T-cell (primary cell): ENCODE results near the gene SAMD5. TPM values are rescaled to one million over a fixed set of nuclear protein-coding genes. Genes with fewer than 3 reads are reported as not detected.

Experiments
- ATAC-seq, 4 experiments: fragments of 200-7000 bp in 3 of 4; fragments of 150-1000 bp in 1 of 4; cut with Tn5 transposase; replicated peaks in 1 of 4; 1 replicate in 3 of 4; 2 replicates in 1 of 4; pipeline ENCODE4 v1.10.0; 2021; ENCODE audit warnings: moderate library complexity in 3 of 4, mild to moderate bottlenecking in 2 of 4, moderate number of reproducible peaks in 1 of 4
- CTCF ChIA-PET, 2 donors: fragments of 300-600 bp; sonication (Branson Sonifier 250); formaldehyde crosslinking; loops; one replicate each; lab custom pipeline; 2022; ENCODE audit warnings: antibody characterized with exemption in 2 of 2; lab: Charles Lee
- POLR2A ChIA-PET, 2 donors: fragments of 300-600 bp; sonication (Branson Sonifier 250); formaldehyde crosslinking; loops; one replicate each; lab custom pipeline; 2022; ENCODE audit warnings: antibody characterized with exemption in 2 of 2; lab: Charles Lee
- DNase-seq, 35 experiments: peaks; one replicate each; pipeline versions ENCODE4 v3.0.0 to v3.0.0-alpha.2; 2013 to 2023
- H3K27ac ChIP-seq: one replicate; pipeline ENCODE4 v1.5.1; 2013; ENCODE audit warnings: low read length
- H3K27me3 ChIP-seq, 2 experiments: replicated peaks in 1 of 2; 1 replicate in 1 of 2; 2 replicates in 1 of 2; pipeline versions ENCODE4 v1.6.1 to v1.7.0; 2013; ENCODE audit warnings: low read length in 1 of 2, mixed read lengths in 1 of 2; ENCODE audit not compliant: control insufficient read depth in 2 of 2, insufficient read depth in 2 of 2; ENCODE audit errors: extremely low read depth in 1 of 2
- H3K36me3 ChIP-seq, 2 donors: 1 replicate in 1 of 2; 2 replicates in 1 of 2; pipeline versions ENCODE4 v1.6.1 to v1.7.0; 2013; ENCODE audit warnings: low read length in 1 of 2; ENCODE audit not compliant: control insufficient read depth in 2 of 2, insufficient read depth in 1 of 2; ENCODE audit errors: extremely low read depth in 1 of 2
- H3K4me1 ChIP-seq, 2 experiments: 1 replicate in 1 of 2; 2 replicates in 1 of 2; pipeline versions ENCODE4 v1.6.1 to v1.7.0; 2013; ENCODE audit warnings: low read length in 2 of 2, mixed read lengths in 1 of 2; ENCODE audit not compliant: insufficient read depth in 2 of 2, control insufficient read depth in 1 of 2; ENCODE audit errors: extremely low read depth in 1 of 2
- H3K4me3 ChIP-seq, 2 donors: 1 replicate in 1 of 2; 2 replicates in 1 of 2; pipeline versions ENCODE4 v1.5.1 to v1.7.0; 2013; ENCODE audit warnings: mild to moderate bottlenecking in 2 of 2, low read length in 1 of 2, moderate library complexity in 1 of 2; ENCODE audit not compliant: control insufficient read depth in 1 of 2; ENCODE audit errors: extremely low read depth in 1 of 2
- H3K9me3 ChIP-seq: 2 replicates; pipeline ENCODE4 v1.7.0; 2013
- H3K27ac Mint-ChIP-seq, 2 donors: one replicate each; pipeline ENCODE4 v1.8.0; 2020 to 2021; ENCODE audit warnings: mild to moderate bottlenecking in 2 of 2, mixed read lengths in 2 of 2
- H3K27me3 Mint-ChIP-seq, 2 donors: one replicate each; pipeline ENCODE4 v1.8.0; 2021 to 2022; ENCODE audit warnings: mixed read lengths in 2 of 2
- H3K36me3 Mint-ChIP-seq: one replicate; pipeline ENCODE4 v1.8.0; 2021; ENCODE audit warnings: mixed read lengths
- H3K4me1 Mint-ChIP-seq, 3 donors: one replicate each; pipeline ENCODE4 v1.8.0; 2020 to 2022; ENCODE audit warnings: mixed read lengths in 3 of 3, mild to moderate bottlenecking in 1 of 3
- H3K4me3 Mint-ChIP-seq, 3 donors: one replicate each; pipeline ENCODE4 v1.8.0; 2020 to 2022; ENCODE audit warnings: mild to moderate bottlenecking in 3 of 3, mixed read lengths in 3 of 3, moderate library complexity in 3 of 3
- H3K9me3 Mint-ChIP-seq, 3 donors: one replicate each; pipeline ENCODE4 v1.8.0; 2020 to 2022; ENCODE audit warnings: mixed read lengths in 3 of 3
- WGBS: methylation state at CpG from one replicate; pipeline ENCODE4 v1.1.5; 2013; ENCODE audit warnings: missing lambda C conversion rate; ENCODE audit not compliant: insufficient coverage; 5-methylcytosine and 5-hydroxymethylcytosine counted together
- total RNA-seq, 35 experiments: library from RNA in 6 of 35; stranded (reverse) in 6 of 35; fragments of 120-200 nt in 1 of 35; gene quantifications; one replicate each; pipeline versions ENCODE4 v1.2.1 to v1.2.4 and lab custom pipeline; 2013 to 2026

SAMD5 gene
- total RNA-seq, 5 donors from 2014 or later (not counting 1 experiment from before 2014, with no cell fraction given) = not detected

- DNase-seq (no peak), ATAC-seq (no peak)
- Mint-ChIP-seq H3K27ac (no peak overlapping the region), H3K4me3 (no peak overlapping the region), H3K4me1 (no peaks in the 10 kb centered on the region), H3K9me3 (no peaks in the 10 kb centered on the region), H3K36me3 (no peaks in the 10 kb centered on the region), H3K27me3 (no peaks in the 10 kb centered on the region)
- H3K36me3 ChIP-seq = no peaks in the 10 kb centered on the region
- no peak overlapping the region for H3K27ac ChIP-seq
- POLR2A ChIA-PET = no interaction called here
- 86% methylated on average over 5 of the region's 7 CpGs for WGBS
- H3K4me3 ChIP-seq = no peak overlapping the region
- no peaks in the 10 kb centered on the region for H3K9me3 ChIP-seq
- no peaks in the 10 kb centered on the region for H3K4me1 ChIP-seq
- H3K27me3 ChIP-seq = peaks cover 0 to 2% of the 10 kb centered on the region in 2 experiments
- CTCF ChIA-PET = no interaction called here
These were observed 50.5 kb downstream of the SAMD5 start for GRCh38 chr6:147559006-147559405.

GRCh38 chr6:147560670-147561069 lies 52.2 kb downstream of the SAMD5 start:
- Mint-ChIP-seq H3K27me3 (peaks cover 3 to 4% of the 10 kb centered on the region in 2 donors), H3K27ac (no peak overlapping the region), H3K4me3 (no peak overlapping the region), H3K36me3 (no peaks in the 10 kb centered on the region), H3K4me1 (no peaks in the 10 kb centered on the region), H3K9me3 (no peaks in the 10 kb centered on the region)
- H3K36me3 ChIP-seq = no peaks in the 10 kb centered on the region
- no peak overlapping the region for H3K4me3 ChIP-seq
- POLR2A ChIA-PET = no interaction called here
- no peak for ATAC-seq
- H3K4me1 ChIP-seq = no peaks in the 10 kb centered on the region
- CTCF ChIA-PET = no interaction called here
- H3K27ac ChIP-seq = no peak overlapping the region
- no peak for DNase-seq
- H3K27me3 ChIP-seq = peaks cover 0 to 5% of the 10 kb centered on the region in 2 experiments
- no peaks in the 10 kb centered on the region for H3K9me3 ChIP-seq

GRCh38 chr6:147561726-147562125 lies 53.2 kb downstream of the SAMD5 start:
- DNase-seq (no peak), ATAC-seq (no peak)
- ChIA-PET POLR2A (no interaction called here), CTCF (no interaction called here)
- Histone ChIP-seq H3K4me1 (no peaks in the 10 kb centered on the region), H3K9me3 (no peaks in the 10 kb centered on the region), H3K4me3 (no peak overlapping the region), H3K27ac (no peak overlapping the region), H3K36me3 (no peaks in the 10 kb centered on the region), H3K27me3 (peaks cover 0 to 5% of the 10 kb centered on the region in 2 experiments)
- 89% methylated on average over 4 of the region's 6 CpGs for WGBS
- H3K36me3 Mint-ChIP-seq = no peaks in the 10 kb centered on the region
- H3K27ac Mint-ChIP-seq = no peak overlapping the region
- no peaks in the 10 kb centered on the region for H3K9me3 Mint-ChIP-seq
- H3K4me3 Mint-ChIP-seq = no peak overlapping the region
- H3K27me3 Mint-ChIP-seq = peaks cover 3 to 4% of the 10 kb centered on the region in 2 donors
- H3K4me1 Mint-ChIP-seq = no peaks in the 10 kb centered on the region

- no CpG with 5 or more reads among the region's 2 CpGs for WGBS
- Mint-ChIP-seq H3K9me3 (no peaks in the 10 kb centered on the region), H3K36me3 (no peaks in the 10 kb centered on the region), H3K27ac (no peak overlapping the region), H3K4me3 (no peak overlapping the region), H3K4me1 (no peaks in the 10 kb centered on the region), H3K27me3 (peaks cover 3 to 4% of the 10 kb centered on the region in 2 donors)
- DNase-seq (no peak), ATAC-seq (no peak)
- no peak overlapping the region for H3K4me3 ChIP-seq
- H3K27me3 ChIP-seq = peaks cover 0 to 5% of the 10 kb centered on the region in 2 experiments
- H3K36me3 ChIP-seq = no peaks in the 10 kb centered on the region
- POLR2A ChIA-PET = no interaction called here
- no peaks in the 10 kb centered on the region for H3K9me3 ChIP-seq
- CTCF ChIA-PET = no interaction called here
- no peak overlapping the region for H3K27ac ChIP-seq
- no peaks in the 10 kb centered on the region for H3K4me1 ChIP-seq
These were observed 55.0 kb downstream of the SAMD5 start for GRCh38 chr6:147563472-147563871.

- H3K9me3 ChIP-seq = no peaks in the 10 kb centered on the region
These were observed 56.1 kb downstream of the SAMD5 start for GRCh38 chr6:147564556-147564955.

GRCh38 chr6:147566244-147566898 lies 57.9 kb downstream of the SAMD5 start:
- POLR2A ChIA-PET = no interaction called here
- no peak overlapping the region for H3K27ac Mint-ChIP-seq
- WGBS = 50% methylated on average over 2 of the region's 3 CpGs

More at GRCh38 chr6:147564556-147564955, 56.1 kb downstream of the SAMD5 start:
- H3K36me3 ChIP-seq = no peaks in the 10 kb centered on the region
- Mint-ChIP-seq H3K9me3 (no peaks in the 10 kb centered on the region), H3K4me3 (no peak overlapping the region), H3K4me1 (no peaks in the 10 kb centered on the region), H3K27me3 (peaks cover 3 to 4% of the 10 kb centered on the region in 2 donors), H3K36me3 (no peaks in the 10 kb centered on the region), H3K27ac (no peak overlapping the region)
- DNase-seq = no peak
- ChIA-PET POLR2A (no interaction called here), CTCF (interaction anchor here in 1 of 2 donors (0.5 kb wide), 1 partner anchor 995 kb away, joined by 3 read pairs; no protein-coding TSS in a partner anchor)
- H3K4me1 ChIP-seq = no peaks in the 10 kb centered on the region
- ATAC-seq = no peak
- H3K27ac ChIP-seq = no peak overlapping the region
- H3K4me3 ChIP-seq = no peak overlapping the region
- H3K27me3 ChIP-seq = peaks cover 0 to 5% of the 10 kb centered on the region in 2 experiments
- WGBS = no CpG with 5 or more reads among the region's 1 CpG

More at GRCh38 chr6:147566244-147566898, 57.9 kb downstream of the SAMD5 start:
- no peaks in the 10 kb centered on the region for H3K4me1 Mint-ChIP-seq
- no peaks in the 10 kb centered on the region for H3K9me3 Mint-ChIP-seq
- no peak overlapping the region for H3K4me3 Mint-ChIP-seq
- H3K36me3 Mint-ChIP-seq = no peaks in the 10 kb centered on the region
- no peaks in the 10 kb centered on the region for H3K9me3 ChIP-seq
- H3K27ac ChIP-seq = no peak overlapping the region
- no peak overlapping the region for H3K4me3 ChIP-seq
- H3K4me1 ChIP-seq = no peaks in the 10 kb centered on the region
- no peaks in the 10 kb centered on the region for H3K36me3 ChIP-seq
- H3K27me3 ChIP-seq = peaks cover 0 to 3% of the 10 kb centered on the region in 2 experiments
- ATAC-seq (no peak), DNase-seq (no peak)
- CTCF ChIA-PET = no interaction called here
- peaks cover 4 to 9% of the 10 kb centered on the region in 2 donors for H3K27me3 Mint-ChIP-seq
